Fibroblast of the aortic adventitia (primary cell): ENCODE measurements around the gene MTNR1B. TPM values are rescaled to one million over a fixed set of nuclear protein-coding genes. Genes with fewer than 3 reads are reported as not detected.

Experiments used
- DNase-seq: peaks from one replicate; pipeline ENCODE4 v3.0.0-alpha.2; 2010; ENCODE audit warnings: low read depth
- H3K4me3 ChIP-seq: 2 replicates; pipeline ENCODE4 v1.5.1; 2011; ENCODE audit warnings: low read depth, mild to moderate bottlenecking, control low read depth, low read length, moderate library complexity
- total RNA-seq: library from RNA; depleted of rRNA; stranded (reverse); fragments of >200 nt; gene quantifications from 2 replicates; pipeline ENCODE4 v1.2.3, GENCODE V29; 2012; ENCODE audit warnings: low replicate concordance
- TF ChIP-seq, protein P1 (sequence below): IDR thresholded peaks from 2 replicates; pipeline ENCODE4 v1.5.1; 2011; ENCODE audit warnings: mild to moderate bottlenecking, low read length, control low read depth, inconsistent platforms; ENCODE audit not compliant: insufficient read depth

The MTNR1B gene
- total RNA-seq = not detected in 2 replicates

DNA sequence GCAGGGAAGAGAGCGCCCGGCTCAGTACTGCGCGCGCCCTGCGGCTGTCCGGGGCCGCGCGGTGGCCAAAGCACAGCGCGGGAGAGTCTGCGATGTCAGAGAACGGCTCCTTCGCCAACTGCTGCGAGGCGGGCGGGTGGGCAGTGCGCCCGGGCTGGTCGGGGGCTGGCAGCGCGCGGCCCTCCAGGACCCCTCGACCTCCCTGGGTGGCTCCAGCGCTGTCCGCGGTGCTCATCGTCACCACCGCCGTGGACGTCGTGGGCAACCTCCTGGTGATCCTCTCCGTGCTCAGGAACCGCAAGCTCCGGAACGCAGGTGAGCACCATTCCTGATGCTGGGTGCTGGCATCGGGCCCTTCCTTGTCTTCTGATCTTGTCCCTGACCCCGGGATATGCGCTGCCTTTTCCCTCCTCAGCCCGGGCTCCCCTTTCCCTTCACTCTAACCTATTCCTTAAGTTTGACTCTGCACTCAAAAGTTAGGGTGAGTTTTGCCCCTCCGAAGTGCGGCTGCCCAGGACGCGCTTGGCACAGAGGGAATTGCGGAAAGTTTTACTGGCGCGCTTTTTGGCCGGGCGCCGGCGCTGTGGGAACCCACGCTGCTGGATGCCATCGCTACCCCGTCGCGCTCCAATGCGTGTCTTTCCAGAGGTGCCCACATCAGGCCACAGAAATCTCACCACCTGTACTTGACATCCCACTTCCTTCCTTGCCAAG lies at the start of gene MTNR1B:
Gene MTNR1B, plus strand, starts transcription at position 18 of the 714 bp plus-strand sequence. Its CDS starts 75 bp downstream, at position 93.
- TF ChIP-seq, protein P1, sequence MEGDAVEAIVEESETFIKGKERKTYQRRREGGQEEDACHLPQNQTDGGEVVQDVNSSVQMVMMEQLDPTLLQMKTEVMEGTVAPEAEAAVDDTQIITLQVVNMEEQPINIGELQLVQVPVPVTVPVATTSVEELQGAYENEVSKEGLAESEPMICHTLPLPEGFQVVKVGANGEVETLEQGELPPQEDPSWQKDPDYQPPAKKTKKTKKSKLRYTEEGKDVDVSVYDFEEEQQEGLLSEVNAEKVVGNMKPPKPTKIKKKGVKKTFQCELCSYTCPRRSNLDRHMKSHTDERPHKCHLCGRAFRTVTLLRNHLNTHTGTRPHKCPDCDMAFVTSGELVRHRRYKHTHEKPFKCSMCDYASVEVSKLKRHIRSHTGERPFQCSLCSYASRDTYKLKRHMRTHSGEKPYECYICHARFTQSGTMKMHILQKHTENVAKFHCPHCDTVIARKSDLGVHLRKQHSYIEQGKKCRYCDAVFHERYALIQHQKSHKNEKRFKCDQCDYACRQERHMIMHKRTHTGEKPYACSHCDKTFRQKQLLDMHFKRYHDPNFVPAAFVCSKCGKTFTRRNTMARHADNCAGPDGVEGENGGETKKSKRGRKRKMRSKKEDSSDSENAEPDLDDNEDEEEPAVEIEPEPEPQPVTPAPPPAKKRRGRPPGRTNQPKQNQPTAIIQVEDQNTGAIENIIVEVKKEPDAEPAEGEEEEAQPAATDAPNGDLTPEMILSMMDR = no peak
- no peak for DNase-seq
- no peak within 1 kb of the TSS for H3K4me3 ChIP-seq

DNA sequence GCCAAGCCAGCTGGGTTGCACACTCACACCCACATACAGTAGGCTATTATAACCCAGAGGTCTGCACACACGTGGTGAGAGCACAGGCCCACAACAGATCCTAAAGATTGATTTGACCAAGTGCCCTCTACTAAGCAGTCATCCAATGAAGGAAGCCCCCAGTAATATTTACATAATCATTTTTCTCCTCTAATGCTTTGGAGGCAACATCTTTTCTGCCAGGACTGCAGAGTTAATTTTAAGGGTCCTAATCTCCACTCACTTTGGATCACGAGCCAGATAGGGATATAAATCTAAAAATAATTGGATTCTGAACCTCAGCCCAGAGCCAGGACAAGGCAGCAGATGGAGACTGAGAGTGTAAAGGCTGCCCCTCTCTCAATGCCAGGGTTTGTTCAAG lies 49.1 kb upstream of the MTNR1B start:
- no peak overlapping the region for H3K4me3 ChIP-seq
- no peak for DNase-seq
- TF ChIP-seq, protein P1 = no peak

DNA sequence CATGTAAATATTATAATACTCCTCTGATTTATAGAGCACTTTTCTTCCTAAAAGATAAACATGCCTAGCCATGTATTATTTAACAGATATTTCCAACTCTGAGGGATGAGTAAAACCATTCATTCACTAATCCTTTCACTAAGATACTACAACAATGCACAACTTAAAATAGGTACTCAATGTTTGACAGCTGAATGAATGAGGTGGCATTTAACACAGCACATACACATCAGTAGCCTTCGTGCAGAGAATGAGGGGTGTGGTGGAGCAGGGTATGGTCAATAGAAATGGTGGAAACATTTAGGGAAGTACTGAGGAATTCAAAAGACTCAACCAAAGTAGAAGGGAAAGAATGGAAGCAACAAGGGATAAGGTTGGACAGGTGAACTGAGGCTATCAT lies 46.7 kb upstream of the MTNR1B start:
- DNase-seq = no peak
- TF ChIP-seq, protein P1 = no peak
- no peak overlapping the region for H3K4me3 ChIP-seq

DNA sequence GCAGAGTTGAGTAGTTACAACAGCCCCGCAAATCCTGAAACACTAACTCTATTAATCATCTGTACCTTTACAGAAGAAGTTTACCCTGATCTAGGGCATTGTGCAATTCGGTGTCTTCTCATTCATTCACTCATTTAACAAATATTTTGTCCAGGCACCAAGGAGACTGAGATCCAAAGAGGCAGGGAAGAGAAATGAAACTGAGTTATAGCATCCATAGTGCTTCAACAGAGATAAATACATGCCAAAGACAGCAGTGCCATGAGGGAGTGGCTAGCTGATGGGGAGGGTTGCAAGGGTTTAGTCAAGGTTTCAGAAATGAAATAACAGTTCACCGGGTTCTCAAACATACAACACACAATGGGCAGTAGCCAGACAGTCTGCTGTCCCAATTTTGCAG lies 40.2 kb upstream of the MTNR1B start:
- TF ChIP-seq, protein P1 = no peak
- no peak for DNase-seq
- H3K4me3 ChIP-seq = no peak overlapping the region

DNA sequence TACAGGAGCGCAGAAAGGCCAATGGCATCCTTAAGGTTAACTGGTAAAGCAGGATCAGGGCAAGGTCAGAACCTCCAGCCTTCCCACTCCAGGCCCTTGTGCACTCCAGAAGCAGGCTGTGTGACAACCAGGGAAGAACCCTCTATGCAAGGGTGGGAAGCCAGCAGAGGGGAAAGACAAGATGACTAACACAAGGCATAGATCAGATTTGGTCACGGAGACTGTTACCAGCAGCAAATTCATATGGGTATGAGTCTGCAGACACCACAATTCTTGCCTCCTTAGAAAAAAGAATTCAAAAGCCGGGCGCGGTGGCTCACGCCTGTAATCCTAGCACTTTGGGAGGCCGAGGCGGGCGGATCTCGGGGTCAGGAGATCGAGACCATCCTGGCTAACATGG lies 39.8 kb upstream of the MTNR1B start:
- TF ChIP-seq, protein P1 = no peak
- DNase-seq = no peak
- no peak overlapping the region for H3K4me3 ChIP-seq

DNA sequence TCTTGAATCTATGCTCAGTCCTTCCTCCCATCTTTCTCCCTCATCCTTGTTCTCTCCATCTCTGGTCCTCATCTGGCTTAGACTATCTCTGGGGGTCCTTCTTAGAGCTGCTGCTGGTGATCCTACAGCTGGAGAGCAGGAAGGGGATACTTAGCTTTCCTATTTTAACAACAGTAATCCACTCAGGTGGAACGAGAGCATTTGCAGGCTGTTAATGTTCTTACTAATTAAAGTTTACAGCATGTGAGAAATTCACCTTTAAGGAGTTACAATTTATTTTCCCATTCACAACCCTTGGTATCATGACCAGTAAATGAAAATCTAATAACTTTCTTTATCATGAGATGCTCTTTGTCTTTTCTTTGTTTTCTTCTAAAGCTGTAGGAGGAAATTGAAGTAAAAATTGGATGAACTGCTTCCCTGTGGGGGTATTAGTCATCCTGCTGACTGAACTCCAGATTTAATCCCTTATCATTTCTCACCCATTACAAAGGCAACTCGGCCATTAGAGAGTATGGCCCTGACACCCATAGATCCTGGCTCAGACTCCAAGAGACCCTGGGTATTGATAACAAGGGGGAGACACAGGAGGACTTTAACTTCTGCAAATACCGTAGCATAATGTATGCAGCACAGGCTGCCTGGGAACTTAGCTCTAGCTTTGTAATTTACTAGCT lies 37.6 kb upstream of the MTNR1B start:
- TF ChIP-seq, protein P1 = no peak
- peak; percentile 11 for DNase-seq
- no peak overlapping the region for H3K4me3 ChIP-seq

DNA sequence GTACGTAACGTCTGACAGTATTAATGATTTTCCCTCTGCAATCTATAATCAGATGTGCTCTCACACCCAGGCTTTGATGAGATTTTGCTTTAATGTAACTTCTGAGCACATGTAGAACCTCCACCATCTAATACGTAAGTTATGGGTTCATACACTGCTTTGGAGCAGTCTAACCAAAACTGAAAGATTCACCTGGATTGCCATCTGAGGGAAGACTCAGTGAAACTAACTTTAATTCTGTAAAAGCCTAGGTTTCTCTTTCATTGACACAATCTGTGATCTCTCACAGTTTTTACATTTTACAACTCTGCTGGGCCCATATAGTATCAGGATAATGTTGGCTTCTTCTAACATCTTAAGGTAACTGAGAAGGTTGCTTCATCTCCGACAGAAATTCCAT lies 30.1 kb upstream of the MTNR1B start:
- no peak for DNase-seq
- TF ChIP-seq, protein P1 = no peak
- no peak overlapping the region for H3K4me3 ChIP-seq
